NCI-H446 (cell line): ENCODE results near the gene RALGPS1.
"Not testable (repeated sequence)": the region's sequence is repeated elsewhere in the genome, so short reads cannot be mapped to it uniquely, and the experiment has no call there.

Experiments
- DNase-seq, 2 experiments: peaks; one replicate each; lab custom pipeline; 2025; lab: John Stamatoyannopoulos, UW

Gene RALGPS1

GRCh38 chr9:127137640-127138360 is 223.2 kb downstream of the RALGPS1 start:
- DNase-seq = no peak

GRCh38 chr9:127138444-127138843 is 223.9 kb downstream of the RALGPS1 start:
- DNase-seq = no peak

- no peak for DNase-seq
These were observed 224.6 kb downstream of the RALGPS1 start for GRCh38 chr9:127139071-127139731.

- DNase-seq = no peak
These were observed 225.2 kb downstream of the RALGPS1 start for GRCh38 chr9:127139775-127140174.

- DNase-seq = no peak
These were observed 225.6 kb downstream of the RALGPS1 start for GRCh38 chr9:127140181-127140580.

- peak in 1 of 2 experiments; percentile 15 for DNase-seq
These were observed 226.5 kb downstream of the RALGPS1 start for GRCh38 chr9:127140842-127141675.

GRCh38 chr9:127142291-127142690 is 227.7 kb downstream of the RALGPS1 start:
- DNase-seq = no peak

GRCh38 chr9:127142931-127143464 is 228.4 kb downstream of the RALGPS1 start:
- DNase-seq = no peak

GRCh38 chr9:127143920-127144465 is 229.4 kb downstream of the RALGPS1 start:
- DNase-seq = no peak

GRCh38 chr9:127144670-127145445 is 230.3 kb downstream of the RALGPS1 start:
- peak in 1 of 2 experiments; percentile 11 for DNase-seq

GRCh38 chr9:127146841-127147240 is 232.3 kb downstream of the RALGPS1 start:
- DNase-seq = not testable (repeated sequence)

- no peak for DNase-seq
These were observed 232.7 kb downstream of the RALGPS1 start for GRCh38 chr9:127147251-127147650.

GRCh38 chr9:127148014-127148413 is 233.4 kb downstream of the RALGPS1 start:
- DNase-seq = no peak

GRCh38 chr9:127149010-127149409 is 234.4 kb downstream of the RALGPS1 start:
- no peak for DNase-seq

GRCh38 chr9:127149463-127150390 is 235.1 kb downstream of the RALGPS1 start:
- no peak for DNase-seq

- DNase-seq = no peak
These were observed 238.9 kb downstream of the RALGPS1 start for GRCh38 chr9:127153501-127153900.

GRCh38 chr9:127154003-127154389 is 239.4 kb downstream of the RALGPS1 start:
- no peak for DNase-seq

- DNase-seq = peak in 1 of 2 experiments; percentile 5
These were observed 240.0 kb downstream of the RALGPS1 start for GRCh38 chr9:127154390-127155191.

- DNase-seq = no peak
These were observed 240.9 kb downstream of the RALGPS1 start for GRCh38 chr9:127155314-127155960.
